Motor neuron (in vitro differentiated cells): Measurements from ENCODE around the gene KRTAP5-2. TPM values are rescaled to one million over a fixed set of nuclear protein-coding genes. Genes with fewer than 3 reads are reported as not detected.
"Not testable (repeated sequence)": the region's sequence is repeated elsewhere in the genome, so short reads cannot be mapped to it uniquely, and the experiment has no call there.

Source experiments
- ATAC-seq, 8 experiments: fragments of 200-7000 bp; cut with Tn5 transposase; replicated peaks in 6 of 8; 2 replicates each; pipeline ENCODE4 v1.8.0; 2021; ENCODE audit warnings: mild to moderate bottlenecking in 8 of 8, moderate library complexity in 8 of 8
- H3K27ac ChIP-seq, 2 donors: fragments of 250-450 bp; sonication (Bioruptor Pico); 2 replicates each; pipeline ENCODE4 v1.9.0; 2021; ENCODE audit warnings: antibody characterized with exemption in 2 of 2, mild to moderate bottlenecking in 2 of 2, moderate library complexity in 1 of 2
- H3K4me1 ChIP-seq, 2 donors: fragments of 250-450 bp; sonication (Bioruptor Pico); replicated peaks in 1 of 2; 2 replicates each; pipeline ENCODE4 v1.6.1; 2021; ENCODE audit warnings: antibody characterized with exemption in 2 of 2, mild to moderate bottlenecking in 2 of 2, moderate library complexity in 1 of 2
- H3K4me3 ChIP-seq, 5 donors: fragments of 250-450 bp; sonication (Bioruptor Pico); 2 replicates each; pipeline ENCODE4 v1.9.0; 2021; ENCODE audit warnings: antibody characterized with exemption in 5 of 5, mild to moderate bottlenecking in 5 of 5, moderate library complexity in 4 of 5
- WGBS, 10 experiments: fragments of 450-650 bp; shearing (Covaris generic); methylation state at CpG; one replicate each; pipeline ENCODE4 v1.0.0; 2022; 5-methylcytosine and 5-hydroxymethylcytosine counted together
- in situ Hi-C, 9 experiments: fragments of 400-800 bp; cut with MboI; loops; one replicate each; pipeline ENCODE4 v1.15.0; 2021; ENCODE audit warnings: low sequenced_read_pairs in 9 of 9, low pct_unique_long_range_greater_than_20kb in 2 of 9; ENCODE audit not compliant: unreplicated experiment in 9 of 9
- total RNA-seq, 8 experiments: library from RNA; unstranded; fragments of 300-600 nt; gene quantifications; 2 replicates each; pipeline versions ENCODE4 v1.2.3 to v1.2.4, GENCODE V29; 2022

The KRTAP5-2 gene
- total RNA-seq, 8 experiments from 2014 or later, result 0.54 to 5.2 (median 2.5) TPM; not detected in 1

DNA sequence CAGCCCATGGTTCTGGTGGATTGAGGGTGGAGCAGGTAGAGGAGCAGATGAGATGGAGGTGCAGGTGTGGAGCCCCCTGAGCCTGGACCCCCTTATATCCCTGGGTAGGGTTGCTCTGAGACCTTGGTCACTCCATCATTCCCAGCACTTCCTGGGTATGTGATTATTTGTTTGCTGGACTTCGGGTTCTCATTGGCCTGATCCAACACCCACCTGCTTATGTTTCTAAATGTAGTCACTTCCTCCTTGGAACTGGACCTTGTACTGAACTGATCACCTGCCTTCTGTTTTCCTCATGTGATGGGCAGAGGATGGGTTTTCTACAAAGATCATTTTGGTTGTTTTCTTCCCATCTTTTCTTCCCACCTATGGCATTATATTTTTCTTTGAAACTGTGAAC is 24.0 kb upstream of the KRTAP5-2 start, which contains the start of gene KRTAP5-4:
TSS of gene KRTAP5-4 (minus strand) at position 53 of the 400 bp plus-strand sequence. CDS start at position 8, 45 bp downstream.
- in situ Hi-C loops, result no loop called here

DNA sequence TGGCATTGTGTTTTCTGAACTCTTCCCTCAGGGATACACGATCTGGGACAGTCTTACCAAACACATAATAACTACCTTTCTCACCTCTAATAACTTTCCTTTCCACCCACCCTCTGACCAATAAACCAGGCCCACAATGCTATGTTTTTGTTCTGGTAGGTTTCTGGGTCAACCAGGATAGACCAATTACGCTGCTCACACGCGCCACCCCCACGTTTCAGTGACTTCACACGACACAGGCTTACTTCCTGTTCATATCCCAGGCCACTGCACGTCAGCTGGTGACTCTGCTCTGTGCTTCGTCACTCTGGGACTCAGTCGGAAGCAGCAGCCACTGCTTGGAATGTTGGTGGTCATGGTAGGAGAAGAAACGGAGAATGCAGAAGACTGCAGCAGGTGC is 21.4 kb upstream of the KRTAP5-2 start:
- ATAC-seq, result peak in 1 of 8 experiments; percentile 22
- Histone ChIP-seq H3K4me1 (no peaks in the 10 kb centered on the region), H3K4me3 (no peak overlapping the region), H3K27ac (no peak overlapping the region)
- in situ Hi-C loops, result no loop called here
- 0 to 65% (median 44%) methylated on average over 1 to 10 of the region's 10 CpGs; no CpG with 5 or more reads in 1 of the 10 experiments for WGBS, 10 experiments

More for the DNA sequence above, 24.0 kb upstream of the KRTAP5-2 start, which contains the start of gene KRTAP5-4:
- ATAC-seq, result no peak
- Histone ChIP-seq H3K27ac (no peak within 1 kb of the TSS), H3K4me1 (no peaks in the 10 kb centered on the region), H3K4me3 (no peak within 1 kb of the TSS)
- WGBS, 10 experiments, result 57 to 71% (median 67%) methylated on average over 1 of the region's 1 CpG; no CpG with 5 or more reads in 7 of the 10 experiments

DNA sequence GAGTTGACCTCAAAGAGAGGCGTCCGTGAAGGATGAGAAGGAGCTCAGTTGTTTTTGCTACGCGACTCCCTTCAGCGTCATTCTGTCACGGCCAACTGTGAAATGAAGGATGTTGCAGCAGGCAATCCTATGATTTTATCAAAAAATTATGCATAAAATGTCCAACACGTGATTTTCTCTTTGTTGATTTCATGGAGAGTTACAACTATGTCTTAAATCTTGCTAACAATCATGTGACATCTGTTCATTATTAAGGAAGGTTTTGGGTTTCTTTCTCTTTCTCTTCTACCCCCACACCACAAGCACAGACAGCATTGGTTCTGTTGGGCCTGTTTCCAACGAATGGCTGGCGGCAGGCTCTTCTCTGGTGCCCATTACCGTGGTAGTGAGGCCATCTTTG is 20.1 kb upstream of the KRTAP5-2 start:
- in situ Hi-C loops, result no loop called here
- Histone ChIP-seq H3K4me3 (no peak overlapping the region), H3K4me1 (no peaks in the 10 kb centered on the region), H3K27ac (no peak overlapping the region)
- 2 to 97% (median 69%) methylated on average over 4 to 8 of the region's 10 CpGs; no CpG with 5 or more reads in 1 of the 10 experiments for WGBS, 10 experiments
- no peak for ATAC-seq

DNA sequence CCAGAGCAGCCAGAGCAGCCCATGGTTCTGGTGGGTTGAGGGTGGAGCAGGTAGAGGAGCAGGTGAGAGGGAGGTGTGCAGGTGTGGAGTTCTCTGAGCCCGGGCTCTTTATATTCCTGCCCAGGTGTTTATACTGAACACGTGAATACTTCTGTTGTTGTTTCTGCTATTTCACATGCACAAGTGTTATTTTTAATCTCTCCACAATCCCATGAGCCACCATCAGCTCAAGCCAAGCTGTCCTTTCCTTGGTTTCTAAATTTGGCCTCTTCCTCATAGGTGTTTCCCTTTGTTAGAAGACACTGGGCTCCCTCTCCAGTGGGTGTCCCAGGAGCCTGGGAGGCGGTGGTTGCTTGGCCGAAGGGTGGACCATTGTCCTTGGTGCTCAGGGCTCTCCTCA is 10.3 kb upstream of the KRTAP5-2 start, which contains the start of gene KRTAP5-3:
TSS of gene KRTAP5-3 (minus strand) at position 101 of the 400 bp plus-strand sequence. CDS start at position 23, 78 bp downstream.
- H3K4me1 ChIP-seq, result no peaks in the 10 kb centered on the region
- H3K4me3 ChIP-seq, result no peak within 1 kb of the TSS
- 0 to 100% (median 80%) methylated on average over 1 to 4 of the region's 4 CpGs; no CpG with 5 or more reads in 3 of the 10 experiments for WGBS, 10 experiments
- no peak for ATAC-seq
- H3K27ac ChIP-seq, result no peak within 1 kb of the TSS
- in situ Hi-C loops, result no loop called here

GRCh38 chr11:1607901-1608300 is 9.8 kb upstream of the KRTAP5-2 start:
- H3K4me1 ChIP-seq, H3K27ac ChIP-seq, ATAC-seq, H3K4me3 ChIP-seq, in situ Hi-C loops: not testable (repeated sequence)
- no CpG with 5 or more reads among the region's 5 CpGs for WGBS, 10 experiments

DNA sequence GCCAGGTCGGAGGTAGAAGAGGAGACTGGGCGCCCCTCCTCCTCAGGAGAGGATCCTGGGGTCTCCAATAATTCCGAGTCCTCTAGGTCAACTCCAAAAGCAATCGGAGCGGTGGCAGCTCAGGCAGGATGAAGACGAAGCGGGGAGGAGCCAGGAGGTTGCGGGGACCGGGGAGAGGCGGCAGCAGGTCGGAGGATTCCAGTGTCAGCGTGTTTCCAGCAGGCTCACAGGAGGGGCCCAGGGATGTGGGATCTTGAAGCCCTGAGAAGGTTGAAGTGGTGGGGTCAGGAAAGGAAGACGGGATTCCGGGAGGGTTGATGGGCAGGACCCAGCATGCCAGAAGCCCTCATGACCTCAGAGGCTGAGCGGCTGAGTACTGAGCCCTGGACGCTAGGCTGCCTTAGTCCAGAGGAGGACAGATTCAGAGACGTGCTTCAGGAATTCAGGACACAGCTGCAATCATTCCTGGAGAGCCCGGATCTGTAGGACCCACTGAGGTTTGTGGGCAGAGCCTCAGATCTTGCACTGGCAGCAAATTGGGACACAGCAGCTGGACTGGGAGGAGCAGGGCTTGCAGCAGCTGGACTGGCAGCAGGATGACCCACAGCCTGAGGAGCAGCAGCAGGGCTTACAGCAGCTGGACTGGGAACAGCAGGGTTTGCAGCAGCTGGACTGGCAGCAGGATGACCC is 9.2 kb upstream of the KRTAP5-2 start:
- peak in 6 of 8 experiments; percentile 28 to 86 (median 55) for ATAC-seq
- 10 to 31% (median 14%) methylated on average over 2 to 7 of the region's 18 CpGs; no CpG with 5 or more reads in 6 of the 10 experiments for WGBS, 10 experiments

DNA sequence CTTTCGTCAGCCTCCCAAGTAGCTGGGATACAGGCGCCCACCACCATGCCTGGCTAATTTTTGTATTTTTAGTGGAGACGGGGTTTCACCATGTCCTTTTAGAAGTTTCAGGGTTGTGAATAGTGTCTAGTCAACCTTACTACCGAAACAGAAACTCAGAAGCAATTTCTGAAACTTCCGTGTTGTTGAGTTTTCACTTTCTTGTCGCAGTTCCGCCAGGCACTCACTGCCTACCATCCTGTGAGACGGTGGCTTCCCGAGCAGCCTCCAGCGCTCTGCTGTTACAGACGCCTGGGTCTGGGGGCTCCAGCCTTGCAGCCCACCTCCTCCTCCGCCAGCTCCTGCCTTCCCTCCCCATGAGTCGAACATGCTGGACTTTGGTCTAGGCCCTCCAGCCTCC is 7.8 kb upstream of the KRTAP5-2 start:
- H3K4me3 ChIP-seq, H3K4me1 ChIP-seq, ATAC-seq, in situ Hi-C loops, H3K27ac ChIP-seq: not testable (repeated sequence)
- 60 to 100% (median 78%) methylated on average over 1 to 7 of the region's 13 CpGs; no CpG with 5 or more reads in 2 of the 10 experiments for WGBS, 10 experiments

More for the DNA sequence above, 9.2 kb upstream of the KRTAP5-2 start:
- in situ Hi-C loops, H3K4me3 ChIP-seq, H3K4me1 ChIP-seq, H3K27ac ChIP-seq: not testable (repeated sequence)

- in situ Hi-C loops, result no loop called here
- Histone ChIP-seq H3K4me1 (peaks cover 0 to 4% of the 10 kb centered on the region in 2 donors), H3K27ac (no peak overlapping the region), H3K4me3 (no peak overlapping the region)
- no peak for ATAC-seq
- 60 to 86% (median 70%) methylated on average over 1 to 4 of the region's 7 CpGs; no CpG with 5 or more reads in 5 of the 10 experiments for WGBS, 10 experiments
Observed at GRCh38 chr11:1604711-1605110, 6.6 kb upstream of the KRTAP5-2 start.

GRCh38 chr11:1604181-1604580 is 6.1 kb upstream of the KRTAP5-2 start:
- in situ Hi-C loops, result no loop called here
- H3K4me3 ChIP-seq, result no peak overlapping the region
- no peak for ATAC-seq
- H3K27ac ChIP-seq, result no peak overlapping the region
- peaks cover 0 to 4% of the 10 kb centered on the region in 2 donors for H3K4me1 ChIP-seq
- 6 to 71% methylated on average over 3 to 4 of the region's 11 CpGs; no CpG with 5 or more reads in 8 of the 10 experiments for WGBS, 10 experiments

GRCh38 chr11:1603629-1604028 is 5.5 kb upstream of the KRTAP5-2 start:
- peaks cover 0 to 4% of the 10 kb centered on the region in 2 donors for H3K4me1 ChIP-seq
- WGBS, 10 experiments, result 80% methylated on average over 1 of the region's 1 CpG; no CpG with 5 or more reads in 9 of the 10 experiments

GRCh38 chr11:1601663-1602062 is 3.6 kb upstream of the KRTAP5-2 start:
- peak in 7 of 8 experiments; percentile 26 to 81 (median 60) for ATAC-seq
- WGBS, 10 experiments, result 0 to 83% (median 50%) methylated on average over 1 to 2 of the region's 3 CpGs; no CpG with 5 or more reads in 2 of the 10 experiments
- H3K4me1 ChIP-seq, H3K27ac ChIP-seq, H3K4me3 ChIP-seq, in situ Hi-C loops: not testable (repeated sequence)

More at GRCh38 chr11:1603629-1604028, 5.5 kb upstream of the KRTAP5-2 start:
- no peak overlapping the region for H3K4me3 ChIP-seq
- no peak for ATAC-seq
- in situ Hi-C loops, result no loop called here
- no peak overlapping the region for H3K27ac ChIP-seq

- in situ Hi-C loops, result no loop called here
- ATAC-seq, result peak in 1 of 8 experiments; percentile 21
- 5 to 100% (median 58%) methylated on average over 1 to 4 of the region's 5 CpGs; no CpG with 5 or more reads in 1 of the 10 experiments for WGBS, 10 experiments
Observed at GRCh38 chr11:1600626-1601025, 2.5 kb upstream of the KRTAP5-2 start.

GRCh38 chr11:1598816-1599215 is 722 bp upstream of the KRTAP5-2 start:
- H3K27ac ChIP-seq, result no peak overlapping the region
- H3K4me3 ChIP-seq, result no peak overlapping the region
- ATAC-seq, result no peak
- peaks cover 0 to 4% of the 10 kb centered on the region in 2 donors for H3K4me1 ChIP-seq
- in situ Hi-C loops, result no loop called here
- WGBS, 10 experiments, result 39 to 82% (median 55%) methylated on average over 2 to 4 of the region's 6 CpGs; no CpG with 5 or more reads in 5 of the 10 experiments

More at GRCh38 chr11:1600626-1601025, 2.5 kb upstream of the KRTAP5-2 start:
- no peak overlapping the region for H3K27ac ChIP-seq
- H3K4me3 ChIP-seq, result no peak overlapping the region
- H3K4me1 ChIP-seq, result peaks cover 0 to 4% of the 10 kb centered on the region in 2 donors
